ENCODE measurements around the gene MSLN. TPM values are rescaled to one million over a fixed set of nuclear protein-coding genes. Genes with fewer than 3 reads are reported as not detected.
"Not testable (repeated sequence)": the region's sequence is repeated elsewhere in the genome, so short reads cannot be mapped to it uniquely, and the experiment has no call there.

Gene MSLN
- total and polyA plus RNA-seq, 2 donors (not counting 3 experiments of a cell fraction or from before 2014, with no cell fraction given), result not detected

DNA sequence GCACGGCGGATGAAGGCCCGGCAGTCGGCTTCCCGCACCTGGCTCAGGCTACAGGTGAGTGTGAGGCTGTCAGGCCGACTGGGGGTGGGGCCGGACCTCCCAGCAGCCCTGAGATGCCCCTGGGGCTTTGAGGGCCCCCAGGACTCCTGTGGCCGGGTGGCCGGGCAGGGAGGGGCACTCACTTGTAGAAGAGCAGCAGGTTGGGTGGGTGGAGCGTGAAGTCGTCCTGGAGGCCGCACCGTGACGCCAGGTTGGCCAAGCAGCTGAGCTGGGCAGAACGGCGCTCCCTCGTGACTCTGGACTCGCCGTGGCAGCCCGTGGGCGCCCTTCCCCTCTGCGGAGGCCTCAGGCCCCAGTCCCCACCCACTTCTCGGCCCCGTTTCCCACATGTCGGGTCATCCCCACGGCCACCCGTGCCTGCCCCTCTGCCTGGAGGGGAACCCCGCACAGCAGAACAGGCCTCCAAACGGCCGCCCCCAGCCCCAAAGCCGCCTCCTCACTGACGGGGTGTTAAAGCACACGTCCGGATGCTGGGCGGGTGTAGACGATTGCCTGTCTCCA lies 14.8 kb downstream of the MSLN start:
- Histone ChIP-seq H3K4me1 (ENCODE audit: control insufficient read depth, extremely low read depth, insufficient read depth, low read length) (no peaks in the 10 kb centered on the region), H3K36me3 (ENCODE audit: control insufficient read depth in 2 of 2, extremely low read depth in 1 of 2, insufficient read depth in 2 of 2, low read length in 2 of 2) (no peaks in the 10 kb centered on the region), H3K9me1 (replicated peaks; ENCODE audit: control insufficient read depth, extremely low read depth, insufficient read depth, low read length) (no peaks in the 10 kb centered on the region), H3K4me3 (replicated peaks in 1 of 3; ENCODE audit: insufficient read depth in 1 of 3, low read depth in 1 of 3, low read length in 3 of 3) (no peak overlapping the region), H3K27me3 (ENCODE audit: control insufficient read depth in 2 of 2, insufficient read depth in 2 of 2, low read length in 2 of 2) (no peaks in the 10 kb centered on the region), H3K9ac (replicated peaks; ENCODE audit: extremely low read depth, insufficient read depth, low read length) (no peak overlapping the region), H3K4me2 (ENCODE audit: insufficient read depth, low read length) (no peak overlapping the region), H4K20me1 (replicated peaks; ENCODE audit: control insufficient read depth, extremely low read depth, insufficient read depth, low read length) (no peaks in the 10 kb centered on the region), H3K27ac (ENCODE audit: insufficient read depth, low read depth, low read length) (no peak overlapping the region), H3K9me3 (replicated peaks; ENCODE audit: control insufficient read depth, insufficient read depth, low read length) (no peaks in the 10 kb centered on the region), H3K79me2 (ENCODE audit: control insufficient read depth, insufficient read depth, low read length) (no peaks in the 10 kb centered on the region), H2AFZ (ENCODE audit: low read depth, low read length) (no peak overlapping the region)
- POLR2A ChIA-PET, result no interaction called here
- dilution Hi-C loops (cut with MboI; ENCODE audit: extremely low pct_ligation_motif_present, low sequenced_read_pairs), result no loop called here
- TF ChIP-seq JUN (IDR thresholded peaks at IDR 0.05; ENCODE audit: borderline replicate concordance, insufficient read depth, insufficient read length, low read depth) (no peak), MYC (IDR thresholded peaks at IDR 0.05; ENCODE audit: low read depth, low read length) (no peak), FOS (IDR thresholded peaks at IDR 0.05; ENCODE audit: borderline replicate concordance, insufficient read depth, low read length) (no peak), POLR2A (IDR thresholded peaks at IDR 0.05; ENCODE audit: low read depth, low read length) (no peak), EZH2 (IDR thresholded peaks at IDR 0.05; ENCODE audit: borderline replicate concordance, low read depth, low read length, severe bottlenecking) (no peak), POLR2AphosphoS5 (IDR thresholded peaks at IDR 0.05; ENCODE audit: insufficient read depth, low read depth, low read length) (no peak), GATA2 (IDR thresholded peaks at IDR 0.05; ENCODE audit: insufficient read depth, insufficient read length, low read depth, low read length) (no peak)
- TF ChIP-seq, protein P1, sequence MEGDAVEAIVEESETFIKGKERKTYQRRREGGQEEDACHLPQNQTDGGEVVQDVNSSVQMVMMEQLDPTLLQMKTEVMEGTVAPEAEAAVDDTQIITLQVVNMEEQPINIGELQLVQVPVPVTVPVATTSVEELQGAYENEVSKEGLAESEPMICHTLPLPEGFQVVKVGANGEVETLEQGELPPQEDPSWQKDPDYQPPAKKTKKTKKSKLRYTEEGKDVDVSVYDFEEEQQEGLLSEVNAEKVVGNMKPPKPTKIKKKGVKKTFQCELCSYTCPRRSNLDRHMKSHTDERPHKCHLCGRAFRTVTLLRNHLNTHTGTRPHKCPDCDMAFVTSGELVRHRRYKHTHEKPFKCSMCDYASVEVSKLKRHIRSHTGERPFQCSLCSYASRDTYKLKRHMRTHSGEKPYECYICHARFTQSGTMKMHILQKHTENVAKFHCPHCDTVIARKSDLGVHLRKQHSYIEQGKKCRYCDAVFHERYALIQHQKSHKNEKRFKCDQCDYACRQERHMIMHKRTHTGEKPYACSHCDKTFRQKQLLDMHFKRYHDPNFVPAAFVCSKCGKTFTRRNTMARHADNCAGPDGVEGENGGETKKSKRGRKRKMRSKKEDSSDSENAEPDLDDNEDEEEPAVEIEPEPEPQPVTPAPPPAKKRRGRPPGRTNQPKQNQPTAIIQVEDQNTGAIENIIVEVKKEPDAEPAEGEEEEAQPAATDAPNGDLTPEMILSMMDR (IDR thresholded peaks at IDR 0.05; ENCODE audit: extremely low read depth in 1 of 2, insufficient read depth in 1 of 2, low read depth in 1 of 2, low read length in 2 of 2), result no peak
- TF ChIP-seq, protein P2, sequence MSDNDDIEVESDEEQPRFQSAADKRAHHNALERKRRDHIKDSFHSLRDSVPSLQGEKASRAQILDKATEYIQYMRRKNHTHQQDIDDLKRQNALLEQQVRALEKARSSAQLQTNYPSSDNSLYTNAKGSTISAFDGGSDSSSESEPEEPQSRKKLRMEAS (IDR thresholded peaks at IDR 0.05; ENCODE audit: insufficient read depth, insufficient read length), result no peak
- FAIRE-seq (no peak), DNase-seq (ENCODE audit: low read depth, low spot score) (no peak)
- BruUV-seq (replicated peaks), result no TSS peak
- CTCF ChIA-PET, result no interaction called here
- intact Hi-C loops (cut with micrococcal nuclease), result no loop called here

DNA sequence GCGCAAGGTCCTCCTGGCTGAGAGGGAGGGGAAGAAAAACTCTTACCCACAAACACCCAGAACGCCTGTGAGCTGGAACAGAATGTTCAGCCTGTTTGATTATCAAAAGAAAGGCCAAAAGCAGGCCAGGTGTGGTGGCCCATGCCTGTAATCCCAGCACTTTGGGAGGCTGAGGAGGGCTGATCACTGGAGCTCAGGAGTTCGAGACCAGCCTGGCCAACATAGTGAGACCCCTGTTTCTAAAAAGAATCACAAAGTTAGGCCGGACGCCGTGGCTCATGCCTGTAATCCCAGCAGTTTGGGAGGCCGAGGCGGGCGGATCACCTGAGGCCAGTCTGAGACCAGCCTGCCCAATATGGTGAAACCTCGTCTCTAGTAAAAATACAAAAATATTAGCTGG lies 15.8 kb downstream of the MSLN start:
- BruUV-seq (replicated peaks); FAIRE-seq: not testable (repeated sequence)

More for the DNA sequence above, 15.8 kb downstream of the MSLN start:
- CTCF ChIA-PET, result interaction anchor here (1.0 to 1.6 kb wide), 2 partner anchors 64 to 281 kb away, joined by 3 to 7 read pairs; no protein-coding TSS in a partner anchor
- POLR2A ChIA-PET; H3K36me3 ChIP-seq (ENCODE audit: control insufficient read depth in 2 of 2, extremely low read depth in 1 of 2, insufficient read depth in 2 of 2, low read length in 2 of 2); H2AFZ ChIP-seq (ENCODE audit: low read depth, low read length); H3K79me2 ChIP-seq (ENCODE audit: control insufficient read depth, insufficient read depth, low read length); H3K27ac ChIP-seq (ENCODE audit: insufficient read depth, low read depth, low read length); H3K9ac ChIP-seq (replicated peaks; ENCODE audit: extremely low read depth, insufficient read depth, low read length); intact Hi-C loops (cut with micrococcal nuclease); H3K4me3 ChIP-seq (replicated peaks in 1 of 3; ENCODE audit: insufficient read depth in 1 of 3, low read depth in 1 of 3, low read length in 3 of 3); H3K27me3 ChIP-seq (ENCODE audit: control insufficient read depth in 2 of 2, insufficient read depth in 2 of 2, low read length in 2 of 2); H3K4me2 ChIP-seq (ENCODE audit: insufficient read depth, low read length); dilution Hi-C loops (cut with MboI; ENCODE audit: extremely low pct_ligation_motif_present, low sequenced_read_pairs); H3K4me1 ChIP-seq (ENCODE audit: control insufficient read depth, extremely low read depth, insufficient read depth, low read length); H4K20me1 ChIP-seq (replicated peaks; ENCODE audit: control insufficient read depth, extremely low read depth, insufficient read depth, low read length); H3K9me1 ChIP-seq (replicated peaks; ENCODE audit: control insufficient read depth, extremely low read depth, insufficient read depth, low read length); DNase-seq (ENCODE audit: low read depth, low spot score); H3K9me3 ChIP-seq (replicated peaks; ENCODE audit: control insufficient read depth, insufficient read depth, low read length): not testable (repeated sequence)

All from endothelial cell of umbilical vein (primary cell).